Uterus (tissue), 4 donors: Measurements from ENCODE around the gene ADAMTS19. TPM values are rescaled to one million over a fixed set of nuclear protein-coding genes. Genes with fewer than 3 reads are reported as not detected.

Source experiments
- DNase-seq, 2 donors: peaks; one replicate each; pipeline ENCODE4 v3.0.0-alpha.2; 2019 to 2020
- H3K27ac ChIP-seq, 2 donors: fragments of 200-600 bp; sonication (generic); 1 replicate in 1 of 2; 2 replicates in 1 of 2; pipeline ENCODE4 v1.5.1; 2016 to 2018
- H3K27me3 ChIP-seq, 2 donors: fragments of 200-600 bp; sonication (generic); one replicate each; pipeline ENCODE4 v1.5.1; 2018 to 2019; ENCODE audit warnings: control low read depth in 1 of 2
- H3K36me3 ChIP-seq, 2 donors: fragments of 200-600 bp; sonication (generic); one replicate each; pipeline ENCODE4 v1.5.1; 2019; ENCODE audit warnings: control low read depth in 1 of 2
- H3K4me1 ChIP-seq, 2 donors: fragments of 200-600 bp; sonication (generic); one replicate each; pipeline ENCODE4 v1.5.1; 2018 to 2019; ENCODE audit warnings: control low read depth in 1 of 2
- H3K4me3 ChIP-seq, 2 donors: fragments of 200-600 bp; sonication (generic); 1 replicate in 1 of 2; 2 replicates in 1 of 2; pipeline ENCODE4 v1.5.1; 2018 to 2019; ENCODE audit warnings: mild to moderate bottlenecking in 1 of 2
- H3K9me3 ChIP-seq, 2 donors: fragments of 200-600 bp; sonication (generic); one replicate each; pipeline ENCODE4 v1.5.1; 2019; ENCODE audit warnings: control low read depth in 1 of 2
- POLR2A ChIP-seq, 2 donors: fragments of 450-650 bp; IDR thresholded peaks; one replicate each; pipeline ENCODE4 v1.6.1; 2016; ENCODE audit warnings: antibody characterized with exemption in 2 of 2, mild to moderate bottlenecking in 1 of 2, moderate library complexity in 1 of 2
- intact Hi-C: fragments of 100-400 bp; cut with DNase I; formaldehyde crosslinking; loops from one replicate; pipeline ENCODE4 v1.15.1; 2023; ENCODE audit warnings: low total_unique reads
- total RNA-seq, 4 donors: library from RNA; depleted of rRNA in 3 of 4; stranded (reverse); fragments of >200 nt in 3 of 4; gene quantifications; one replicate each; pipeline versions ENCODE4 v1.1.0 to v1.2.4, GENCODE V29; 2014 to 2023
- TF ChIP-seq, protein P1 (sequence below), 4 experiments: fragments of 200-600 bp in 2 of 4; fragments of 450-650 bp in 2 of 4; sonication (generic) in 2 of 4; IDR thresholded peaks; one replicate each; pipeline ENCODE4 v1.5.1; 2016 to 2019; ENCODE audit warnings: antibody characterized with exemption in 4 of 4, mild to moderate bottlenecking in 2 of 4, moderate library complexity in 1 of 4
- donor health status: DM: yes; HTN: yes; CAD: no.

The ADAMTS19 gene
- total RNA-seq, 4 donors from 2014 or later: 1.2 to 132 (median 36.1) TPM

DNA sequence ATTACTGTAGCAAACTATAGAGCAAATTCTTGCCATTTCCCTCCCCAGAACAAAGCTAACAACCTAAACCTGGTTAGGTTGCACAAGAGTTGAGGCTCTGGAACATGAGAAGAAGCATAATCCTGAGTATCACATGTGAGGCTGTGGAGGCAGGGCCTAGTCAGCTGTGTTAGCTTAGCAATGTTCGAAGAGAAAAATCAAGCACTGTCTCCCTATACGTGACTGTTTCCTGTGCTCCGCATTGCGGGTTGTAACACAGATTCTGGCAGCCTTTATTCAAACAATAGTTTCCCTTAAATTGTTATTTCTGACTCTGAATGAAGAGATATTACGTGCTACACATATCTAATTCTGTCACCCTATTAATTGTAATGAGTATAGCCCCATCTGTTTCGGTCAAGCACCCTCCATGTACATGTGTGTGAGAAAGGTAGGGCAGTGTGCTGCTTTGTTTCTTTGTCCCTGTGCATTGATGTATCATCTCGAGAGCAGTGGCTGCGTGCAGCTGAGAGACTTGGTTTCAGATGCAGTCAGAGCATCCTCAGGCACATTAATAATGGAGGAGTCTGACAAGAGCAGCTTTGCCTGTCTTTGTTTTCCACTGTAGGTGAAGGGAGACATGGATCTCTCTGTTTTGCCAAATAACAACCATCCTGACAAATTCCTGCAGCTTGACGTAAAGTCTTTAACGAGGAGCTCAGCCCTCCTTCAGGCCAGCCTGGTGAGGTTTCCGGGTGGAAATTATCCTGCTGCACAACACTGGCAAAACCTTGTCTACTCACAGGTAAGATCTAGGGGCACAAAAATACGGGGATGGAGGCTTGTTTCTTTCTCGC lies 287.7 kb downstream of the ADAMTS19 start, which contains the start of gene MINAR2:
MINAR2 (plus strand) TSS at position 523 of the 836 bp plus-strand sequence; CDS start at position 620, 97 bp downstream.
- intact Hi-C loops: no loop called here
- Histone ChIP-seq H3K27ac (no peak within 1 kb of the TSS), H3K4me1 (no peaks in the 10 kb centered on the region), H3K9me3 (no peaks in the 10 kb centered on the region), H3K36me3 (no peaks in the 10 kb centered on the region), H3K4me3 (no peak within 1 kb of the TSS), H3K27me3 (no peaks in the 10 kb centered on the region)
- TF ChIP-seq POLR2A (IDR thresholded peaks at IDR 0.05): no peak
- TF ChIP-seq, protein P1, sequence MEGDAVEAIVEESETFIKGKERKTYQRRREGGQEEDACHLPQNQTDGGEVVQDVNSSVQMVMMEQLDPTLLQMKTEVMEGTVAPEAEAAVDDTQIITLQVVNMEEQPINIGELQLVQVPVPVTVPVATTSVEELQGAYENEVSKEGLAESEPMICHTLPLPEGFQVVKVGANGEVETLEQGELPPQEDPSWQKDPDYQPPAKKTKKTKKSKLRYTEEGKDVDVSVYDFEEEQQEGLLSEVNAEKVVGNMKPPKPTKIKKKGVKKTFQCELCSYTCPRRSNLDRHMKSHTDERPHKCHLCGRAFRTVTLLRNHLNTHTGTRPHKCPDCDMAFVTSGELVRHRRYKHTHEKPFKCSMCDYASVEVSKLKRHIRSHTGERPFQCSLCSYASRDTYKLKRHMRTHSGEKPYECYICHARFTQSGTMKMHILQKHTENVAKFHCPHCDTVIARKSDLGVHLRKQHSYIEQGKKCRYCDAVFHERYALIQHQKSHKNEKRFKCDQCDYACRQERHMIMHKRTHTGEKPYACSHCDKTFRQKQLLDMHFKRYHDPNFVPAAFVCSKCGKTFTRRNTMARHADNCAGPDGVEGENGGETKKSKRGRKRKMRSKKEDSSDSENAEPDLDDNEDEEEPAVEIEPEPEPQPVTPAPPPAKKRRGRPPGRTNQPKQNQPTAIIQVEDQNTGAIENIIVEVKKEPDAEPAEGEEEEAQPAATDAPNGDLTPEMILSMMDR (IDR thresholded peaks at IDR 0.05): no peak
- DNase-seq: no peak

DNA sequence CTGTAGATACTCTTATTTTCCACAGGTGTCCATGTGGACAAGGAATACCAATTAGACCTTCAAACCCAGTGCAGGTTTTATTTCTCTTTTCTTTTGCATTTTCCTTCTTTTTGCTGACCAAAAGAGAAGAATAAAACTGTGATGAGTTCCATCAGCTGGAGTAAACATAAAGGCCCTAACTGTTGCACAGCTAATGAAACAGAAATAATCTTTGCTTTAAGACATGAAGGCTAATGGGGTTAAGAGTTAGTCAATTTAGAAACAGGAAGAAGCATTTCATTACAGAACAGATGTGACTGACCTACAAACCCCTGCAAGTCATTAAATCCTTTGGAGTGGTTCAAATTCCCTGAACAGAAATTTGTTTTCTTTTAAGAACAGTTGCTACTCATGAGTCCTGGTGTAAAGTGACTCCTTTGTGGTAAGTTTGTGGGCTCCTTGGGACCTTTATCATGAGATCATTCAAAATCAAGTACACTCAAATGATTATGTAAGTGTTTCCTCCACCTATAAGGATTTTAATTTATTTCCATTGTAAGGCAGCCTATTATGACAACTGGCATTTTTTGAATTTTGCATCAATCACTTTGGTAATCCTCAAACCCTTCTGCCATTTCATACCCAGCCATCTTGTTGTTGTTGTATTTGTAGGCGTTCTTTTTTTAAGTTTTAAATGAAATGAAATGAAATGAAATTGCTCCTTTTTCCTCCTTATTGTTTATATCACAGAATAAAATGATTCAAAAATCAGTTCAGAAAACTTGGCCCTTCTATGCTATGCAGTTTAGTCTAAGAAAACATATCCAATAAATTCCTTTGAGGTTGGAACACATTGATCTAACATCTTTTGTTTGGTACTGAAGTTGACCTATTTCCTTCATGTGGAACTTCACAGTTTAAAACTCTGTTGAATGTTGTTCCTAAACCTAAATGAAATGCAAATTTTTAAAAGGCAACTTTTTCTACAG lies 289.1 kb downstream of the ADAMTS19 start:
- no peaks in the 10 kb centered on the region for H3K27me3 ChIP-seq
- TF ChIP-seq, protein P1 (IDR thresholded peaks at IDR 0.05): no peak
- no peak for TF ChIP-seq POLR2A (IDR thresholded peaks at IDR 0.05)
- intact Hi-C loops: no loop called here
- no peak overlapping the region for H3K4me3 ChIP-seq
- no peak for DNase-seq
- no peak overlapping the region for H3K27ac ChIP-seq
- no peaks in the 10 kb centered on the region for H3K36me3 ChIP-seq
- H3K4me1 ChIP-seq: no peaks in the 10 kb centered on the region
- H3K9me3 ChIP-seq: no peaks in the 10 kb centered on the region

DNA sequence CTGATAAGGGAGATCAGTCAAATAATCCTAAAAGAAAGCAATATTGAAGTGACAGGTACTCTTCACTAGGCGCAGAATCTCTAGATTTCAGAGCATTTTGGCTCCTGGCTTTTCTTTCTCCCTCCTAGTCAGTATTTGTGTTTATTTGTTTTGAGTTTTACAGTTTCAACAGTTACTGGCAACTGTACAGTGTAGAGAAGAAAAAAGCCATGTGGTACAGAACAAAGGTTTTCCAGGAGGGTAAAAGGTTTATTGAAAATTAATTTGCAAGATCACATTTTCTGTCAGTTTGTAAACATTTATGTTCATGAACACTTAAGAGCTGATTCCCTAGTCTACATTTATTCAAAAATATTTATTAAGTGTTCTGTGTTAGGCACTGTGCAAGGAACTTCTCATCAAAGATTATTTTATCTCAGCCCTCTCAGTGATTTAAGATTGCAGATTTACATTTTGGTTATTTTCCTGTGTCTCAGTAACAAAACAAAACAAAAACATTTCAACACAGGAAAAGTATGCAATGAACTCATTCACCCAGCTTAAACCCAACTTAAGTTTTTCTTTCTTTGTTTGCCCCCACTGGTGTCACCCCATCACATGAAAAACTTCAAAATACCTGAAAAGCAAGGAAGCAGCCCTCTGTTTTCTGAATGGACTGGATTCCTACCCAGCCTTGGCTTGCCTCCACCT lies 300.7 kb downstream of the ADAMTS19 start:
- Histone ChIP-seq H3K27ac (no peak overlapping the region), H3K9me3 (no peaks in the 10 kb centered on the region), H3K36me3 (no peaks in the 10 kb centered on the region), H3K4me3 (no peak overlapping the region), H3K27me3 (no peaks in the 10 kb centered on the region), H3K4me1 (no peaks in the 10 kb centered on the region)
- intact Hi-C loops: no loop called here
- TF ChIP-seq POLR2A (IDR thresholded peaks at IDR 0.05): no peak
- TF ChIP-seq, protein P1 (IDR thresholded peaks at IDR 0.05): no peak
- DNase-seq: no peak

DNA sequence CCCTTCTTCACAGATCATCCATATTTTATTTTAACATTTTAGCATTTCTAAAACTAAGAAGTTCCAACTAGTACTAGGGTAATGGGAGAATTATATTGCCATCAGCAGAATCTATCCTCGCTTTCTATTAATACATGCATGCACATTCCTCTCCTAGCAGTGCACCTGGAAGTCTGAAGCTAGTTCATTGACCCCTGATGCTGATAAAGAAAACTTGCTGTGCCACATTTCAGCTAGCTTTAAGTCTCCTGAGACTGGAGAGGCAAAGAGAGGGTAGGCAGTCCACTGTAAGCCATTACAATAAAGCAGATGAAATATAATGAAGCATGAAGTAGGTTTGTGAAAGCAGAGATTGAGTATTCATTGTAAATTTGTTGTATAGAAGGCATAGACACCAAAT lies 303.6 kb downstream of the ADAMTS19 start:
- TF ChIP-seq, protein P1 (IDR thresholded peaks at IDR 0.05): no peak
- no peak for TF ChIP-seq POLR2A (IDR thresholded peaks at IDR 0.05)
- no peak for DNase-seq
- Histone ChIP-seq H3K4me1 (no peaks in the 10 kb centered on the region), H3K9me3 (no peaks in the 10 kb centered on the region), H3K36me3 (no peaks in the 10 kb centered on the region), H3K27me3 (no peaks in the 10 kb centered on the region), H3K27ac (no peak overlapping the region), H3K4me3 (no peak overlapping the region)
- intact Hi-C loops: no loop called here
